Stimulated activated CD4-positive, alpha-beta T cell treated with anti-CD3 and anti-CD28 coated beads, Interleukin-15, amount 100 ng/mL, for 24 hours (primary cell): ENCODE data around the gene TADA2B.
"Not testable (repeated sequence)": the region's sequence is repeated elsewhere in the genome, so short reads cannot be mapped to it uniquely, and the experiment has no call there.

Experiments used
- DNase-seq: peaks from one replicate; pipeline ENCODE4 v3.0.0-alpha.2; 2020

The TADA2B gene

GRCh38 chr4:7083597-7084563 lies 40.7 kb downstream of the TADA2B start:
- no peak for DNase-seq

- DNase-seq: not testable (repeated sequence)
Measured at GRCh38 chr4:7084564-7084961, 41.4 kb downstream of the TADA2B start.

- DNase-seq: no peak
Measured at GRCh38 chr4:7086384-7086783, 43.2 kb downstream of the TADA2B start.

- DNase-seq: no peak
Measured at GRCh38 chr4:7087036-7087435, 43.9 kb downstream of the TADA2B start.

- DNase-seq: no peak
Measured at GRCh38 chr4:7089213-7089986, 46.2 kb downstream of the TADA2B start.

- no peak for DNase-seq
Measured at GRCh38 chr4:7092026-7092425, 48.9 kb downstream of the TADA2B start.

- DNase-seq: no peak
Measured at GRCh38 chr4:7094916-7095315, 51.7 kb downstream of the TADA2B start.

GRCh38 chr4:7095611-7096155 lies 52.5 kb downstream of the TADA2B start:
- DNase-seq: no peak

- no peak for DNase-seq
Measured at GRCh38 chr4:7096236-7096635, 53.1 kb downstream of the TADA2B start.

GRCh38 chr4:7101692-7102515 lies 58.7 kb downstream of the TADA2B start:
- peak; percentile 76 for DNase-seq

- DNase-seq: peak; percentile 14
Measured at GRCh38 chr4:7102516-7102909, 59.3 kb downstream of the TADA2B start.

- DNase-seq: peak; percentile 91
Measured at GRCh38 chr4:7103031-7103606, 59.9 kb downstream of the TADA2B start.

- peak; percentile 3 for DNase-seq
Measured at GRCh38 chr4:7103607-7104365, 60.6 kb downstream of the TADA2B start.

GRCh38 chr4:7104366-7105031 lies 61.3 kb downstream of the TADA2B start:
- no peak for DNase-seq

- no peak for DNase-seq
Measured at GRCh38 chr4:7105276-7105675, 62.1 kb downstream of the TADA2B start.

GRCh38 chr4:7107166-7107905 lies 64.2 kb downstream of the TADA2B start:
- DNase-seq: no peak
